ENCODE results near the gene SRSF5. TPM values are rescaled to one million over a fixed set of nuclear protein-coding genes. Genes with fewer than 3 reads are reported as not detected.
A peak's percentile ranks its signal among the peaks of the same experiment; 100 is the strongest.
"Not testable (repeated sequence)": the region's sequence is repeated elsewhere in the genome, so short reads cannot be mapped to it uniquely, and the experiment has no call there.

Gene SRSF5
- total RNA-seq, 4 donors from 2014 or later = 57.5 to 113 (median 84.6) TPM

DNA sequence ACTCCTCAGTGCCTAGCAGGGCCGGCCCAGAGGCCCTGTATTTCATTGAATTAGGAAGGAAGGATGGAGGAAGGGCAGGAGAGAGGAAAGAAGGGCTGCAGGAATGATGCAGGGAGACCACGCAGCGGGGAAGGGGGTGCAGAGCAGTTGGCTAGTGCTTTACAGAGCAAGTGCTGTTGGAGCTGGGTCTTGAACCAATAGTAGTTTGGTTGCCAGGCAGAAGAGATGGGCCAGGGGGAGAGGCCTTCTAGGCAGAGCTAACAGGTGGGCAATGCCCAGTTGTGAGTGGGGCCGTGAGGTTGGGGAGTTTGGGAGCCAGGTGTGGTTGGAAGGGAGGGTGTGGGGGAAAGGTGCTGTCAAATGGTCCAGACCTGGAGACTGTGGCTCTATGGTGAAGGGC is 39.1 kb upstream of the SRSF5 start:
- DNase-seq (no peak), ATAC-seq (no peak)
- intact Hi-C loops (cut with DNase I; ENCODE audit: low total_unique reads) = loop anchor here (1.0 kb wide), 2 partner anchors 125 to 143 kb away; no protein-coding TSS in a partner anchor
- Histone ChIP-seq H3K4me3 (no peak overlapping the region), H3K27me3 (no peaks in the 10 kb centered on the region), H3K27ac (peak overlapping the region; percentile 18 to 46 (median 38)), H3K36me3 (no peaks in the 10 kb centered on the region), H3K9me3 (no peaks in the 10 kb centered on the region), H3K4me1 (peaks cover 0 to 4% of the 10 kb centered on the region in 2 donors)
- in situ Hi-C loops (cut with MboI; ENCODE audit: low sequenced_read_pairs in 4 of 4) = loop anchor here in 2 of 4 donors (5.0 to 10.0 kb wide), 2 partner anchors 121 to 123 kb away; no protein-coding TSS in a partner anchor
- TF ChIP-seq, protein P1, sequence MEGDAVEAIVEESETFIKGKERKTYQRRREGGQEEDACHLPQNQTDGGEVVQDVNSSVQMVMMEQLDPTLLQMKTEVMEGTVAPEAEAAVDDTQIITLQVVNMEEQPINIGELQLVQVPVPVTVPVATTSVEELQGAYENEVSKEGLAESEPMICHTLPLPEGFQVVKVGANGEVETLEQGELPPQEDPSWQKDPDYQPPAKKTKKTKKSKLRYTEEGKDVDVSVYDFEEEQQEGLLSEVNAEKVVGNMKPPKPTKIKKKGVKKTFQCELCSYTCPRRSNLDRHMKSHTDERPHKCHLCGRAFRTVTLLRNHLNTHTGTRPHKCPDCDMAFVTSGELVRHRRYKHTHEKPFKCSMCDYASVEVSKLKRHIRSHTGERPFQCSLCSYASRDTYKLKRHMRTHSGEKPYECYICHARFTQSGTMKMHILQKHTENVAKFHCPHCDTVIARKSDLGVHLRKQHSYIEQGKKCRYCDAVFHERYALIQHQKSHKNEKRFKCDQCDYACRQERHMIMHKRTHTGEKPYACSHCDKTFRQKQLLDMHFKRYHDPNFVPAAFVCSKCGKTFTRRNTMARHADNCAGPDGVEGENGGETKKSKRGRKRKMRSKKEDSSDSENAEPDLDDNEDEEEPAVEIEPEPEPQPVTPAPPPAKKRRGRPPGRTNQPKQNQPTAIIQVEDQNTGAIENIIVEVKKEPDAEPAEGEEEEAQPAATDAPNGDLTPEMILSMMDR (IDR thresholded peaks at IDR 0.05 in 4 of 5, conservative IDR thresholded peaks at IDR 0.05 in 1 of 5) = no peak
- TF ChIP-seq POLR2A (IDR thresholded peaks at IDR 0.05) = no peak

DNA sequence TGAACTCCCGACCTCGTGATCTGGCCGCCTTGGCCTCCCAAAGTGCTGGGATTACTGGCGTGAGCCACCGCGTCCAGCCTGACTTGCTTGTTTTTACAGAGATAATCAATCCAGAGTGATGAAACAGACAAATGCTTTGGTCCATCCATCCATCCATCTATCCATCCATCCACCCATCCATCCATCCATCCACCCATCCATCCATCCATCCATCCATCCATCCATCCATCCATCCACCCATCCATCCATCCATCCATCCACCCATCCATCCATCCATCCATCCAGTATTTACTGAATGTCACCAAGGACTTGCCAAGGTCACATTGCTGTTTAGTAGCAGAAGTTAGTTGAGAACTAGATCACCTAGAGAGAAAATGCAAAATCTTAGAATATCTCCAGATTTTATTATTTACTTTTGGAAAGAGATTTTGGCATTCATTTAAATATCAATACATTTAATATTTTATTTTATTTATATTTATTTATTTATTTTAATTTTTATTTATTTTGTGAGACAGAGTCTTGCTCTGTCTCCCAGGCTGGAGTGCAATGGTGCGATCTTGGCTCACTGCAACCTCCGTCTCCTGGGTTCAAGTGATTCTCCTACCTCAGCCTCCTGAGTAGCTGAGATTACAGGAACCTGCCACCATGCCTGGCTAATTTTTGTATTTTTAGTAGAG is 34.9 kb upstream of the SRSF5 start:
- H3K9me3 ChIP-seq; H3K27ac ChIP-seq; ATAC-seq; DNase-seq; H3K27me3 ChIP-seq; H3K36me3 ChIP-seq; intact Hi-C loops (cut with DNase I; ENCODE audit: low total_unique reads); H3K4me3 ChIP-seq; H3K4me1 ChIP-seq: not testable (repeated sequence)
- in situ Hi-C loops (cut with MboI; ENCODE audit: low sequenced_read_pairs in 4 of 4) = loop anchor here in 2 of 4 donors (5.0 to 10.0 kb wide), 2 partner anchors 145 to 147 kb away; no protein-coding TSS in a partner anchor

DNA sequence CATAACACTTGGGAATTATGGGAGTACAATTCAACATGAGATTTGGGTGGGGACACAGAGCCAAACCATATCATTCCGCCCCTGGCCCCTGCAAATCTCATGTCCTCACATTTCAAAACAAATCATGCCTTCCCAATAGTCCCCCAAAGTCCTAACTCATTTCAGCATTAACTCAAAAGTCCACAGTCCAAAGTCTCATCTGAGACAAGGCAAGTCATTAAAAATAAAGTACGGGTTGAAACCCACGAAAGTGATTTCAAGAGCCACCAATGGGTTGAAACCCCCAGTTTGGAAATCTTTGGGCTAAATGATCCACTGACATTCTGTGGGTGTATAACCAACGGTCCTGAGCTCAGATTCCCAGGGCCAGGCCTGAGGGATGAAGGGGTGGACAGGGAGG is 30.5 kb upstream of the SRSF5 start:
- H3K27ac ChIP-seq; intact Hi-C loops (cut with DNase I; ENCODE audit: low total_unique reads); H3K9me3 ChIP-seq; H3K4me3 ChIP-seq; DNase-seq; H3K36me3 ChIP-seq; H3K4me1 ChIP-seq; ATAC-seq; H3K27me3 ChIP-seq: not testable (repeated sequence)
- in situ Hi-C loops (cut with MboI; ENCODE audit: low sequenced_read_pairs in 4 of 4) = loop anchor here in 1 of 4 donors (10.0 kb wide), 1 partner anchor 152 kb away; no protein-coding TSS in a partner anchor

DNA sequence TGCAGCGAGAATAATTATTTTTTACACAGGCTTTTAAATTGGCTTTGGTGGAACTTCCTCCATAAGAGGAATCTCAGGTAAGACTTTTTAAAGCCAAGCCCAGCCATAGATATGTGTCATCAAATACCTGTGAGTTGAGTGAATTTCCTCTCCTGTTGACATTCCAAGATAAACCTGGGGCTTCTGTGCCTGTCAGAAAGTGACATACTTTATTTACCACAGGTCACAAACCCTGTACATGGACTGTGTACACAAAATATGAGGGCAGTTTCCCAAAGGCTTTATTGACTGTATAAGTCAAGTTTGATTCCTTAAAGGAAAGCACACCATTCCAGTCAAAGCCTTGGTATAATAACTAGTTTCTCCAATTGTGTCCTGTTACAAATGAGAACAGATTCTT is 25.9 kb upstream of the SRSF5 start:
- Histone ChIP-seq H3K4me1 (no peaks in the 10 kb centered on the region), H3K36me3 (no peaks in the 10 kb centered on the region), H3K9me3 (no peaks in the 10 kb centered on the region), H3K4me3 (no peak overlapping the region), H3K27me3 (no peaks in the 10 kb centered on the region), H3K27ac (no peak overlapping the region)
- TF ChIP-seq POLR2A (IDR thresholded peaks at IDR 0.05) = no peak
- intact Hi-C loops (cut with DNase I; ENCODE audit: low total_unique reads) = no loop called here
- in situ Hi-C loops (cut with MboI; ENCODE audit: low sequenced_read_pairs in 4 of 4) = no loop called here
- DNase-seq = no peak
- ATAC-seq = no peak

DNA sequence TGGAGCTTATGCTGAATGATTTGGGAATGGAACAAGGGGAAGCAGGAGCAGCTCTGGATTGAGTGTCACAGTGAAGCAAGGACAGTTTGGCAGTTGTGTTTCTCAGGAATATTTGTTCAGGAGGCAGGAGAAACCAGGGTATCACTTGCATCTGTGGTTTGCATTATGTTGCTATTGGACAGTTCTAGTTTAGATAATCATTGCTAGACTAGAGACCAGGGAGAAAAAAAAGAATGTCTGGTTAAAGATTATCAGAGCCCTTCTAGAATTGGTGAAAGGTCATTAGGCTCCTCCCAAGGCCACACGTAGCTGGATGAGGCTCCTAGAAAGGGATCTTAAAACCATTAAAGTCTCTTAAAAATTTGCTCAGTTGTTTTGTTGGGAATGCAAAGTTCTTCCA is 17.0 kb upstream of the SRSF5 start:
- Histone ChIP-seq H3K27me3 (no peaks in the 10 kb centered on the region), H3K4me3 (no peak overlapping the region), H3K36me3 (no peaks in the 10 kb centered on the region), H3K27ac (no peak overlapping the region), H3K9me3 (no peaks in the 10 kb centered on the region), H3K4me1 (no peaks in the 10 kb centered on the region)
- in situ Hi-C loops (cut with MboI; ENCODE audit: low sequenced_read_pairs in 4 of 4) = no loop called here
- no peak for TF ChIP-seq POLR2A (IDR thresholded peaks at IDR 0.05)
- TF ChIP-seq, protein P1 (IDR thresholded peaks at IDR 0.05 in 4 of 5, conservative IDR thresholded peaks at IDR 0.05 in 1 of 5) = no peak
- intact Hi-C loops (cut with DNase I; ENCODE audit: low total_unique reads) = no loop called here
- ATAC-seq (no peak), DNase-seq (no peak)

DNA sequence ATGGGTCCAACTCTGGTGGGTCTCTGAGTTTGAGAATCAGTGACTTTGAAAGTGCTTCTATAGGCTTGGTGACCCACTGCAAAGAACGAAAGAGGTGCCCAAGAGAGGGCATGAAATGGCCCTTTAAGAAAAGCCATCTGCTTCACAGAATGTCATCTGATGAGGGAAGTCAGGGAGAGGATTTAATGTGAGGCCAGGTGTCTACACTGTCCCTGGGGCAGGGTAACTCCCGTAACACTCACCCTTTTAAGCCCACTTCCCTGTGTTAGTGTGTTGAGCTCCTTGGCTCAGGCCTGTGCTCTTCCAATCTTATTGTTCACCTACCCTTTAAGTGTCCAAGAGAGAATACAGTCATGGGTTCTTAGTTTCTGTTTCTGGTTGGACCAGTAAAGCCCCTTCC is 16.4 kb upstream of the SRSF5 start:
- ATAC-seq (no peak), DNase-seq (no peak)
- in situ Hi-C loops (cut with MboI; ENCODE audit: low sequenced_read_pairs in 4 of 4) (no loop called here), intact Hi-C loops (cut with DNase I; ENCODE audit: low total_unique reads) (no loop called here)
- Histone ChIP-seq H3K9me3 (no peaks in the 10 kb centered on the region), H3K4me3 (no peak overlapping the region), H3K27ac (no peak overlapping the region), H3K4me1 (no peaks in the 10 kb centered on the region), H3K27me3 (no peaks in the 10 kb centered on the region), H3K36me3 (no peaks in the 10 kb centered on the region)
- no peak for TF ChIP-seq POLR2A (IDR thresholded peaks at IDR 0.05)
- TF ChIP-seq, protein P1 (IDR thresholded peaks at IDR 0.05 in 4 of 5, conservative IDR thresholded peaks at IDR 0.05 in 1 of 5) = no peak

Measured in gastrocnemius medialis (tissue), 4 donors.